ENCODE data around the gene RNU1-3. TPM values are rescaled to one million over a fixed set of nuclear protein-coding genes. Genes with fewer than 3 reads are reported as not detected.
"Not testable (repeated sequence)": the region's sequence is repeated elsewhere in the genome, so short reads cannot be mapped to it uniquely, and the experiment has no call there.

The RNU1-3 gene
- total and polyA plus RNA-seq, 2 of the 13 experiments (the other 11 are each of a cell fraction or from before 2014, with no cell fraction given) = under 0.01 to 11,018 TPM

- FAIRE-seq; H3K4me3 ChIP-seq (replicated peaks in 1 of 3; ENCODE audit: insufficient read depth in 1 of 3, low read depth in 2 of 3, low read length in 3 of 3); DNase-seq (ENCODE audit: low spot score); H3K4me1 ChIP-seq (ENCODE audit: insufficient read depth, low read length); H3K27ac ChIP-seq (ENCODE audit: extremely low read length, insufficient read depth, low read length); H3K36me3 ChIP-seq (replicated peaks in 1 of 2; ENCODE audit: control insufficient read depth in 1 of 2, insufficient read depth in 2 of 2, low read length in 2 of 2); CTCF ChIA-PET (ENCODE audit: low intra/inter-chr PET ratio, low total read pairs); H3K9ac ChIP-seq (ENCODE audit: insufficient read depth, low read depth, low read length); H2AFZ ChIP-seq (ENCODE audit: low read length); H3K79me2 ChIP-seq (ENCODE audit: insufficient read depth, low read length); H3K4me2 ChIP-seq (ENCODE audit: low read depth, low read length); POLR2A ChIA-PET; intact Hi-C loops (cut with micrococcal nuclease; ENCODE audit: unreplicated experiment); in situ Hi-C loops (cut with HindIII; ENCODE audit: extremely low pct_ligation_motif_present, low pct_unique_long_range_greater_than_20kb); H4K20me1 ChIP-seq (ENCODE audit: insufficient read depth, low read length); H3K27me3 ChIP-seq (ENCODE audit: control insufficient read depth in 1 of 2, insufficient read depth in 2 of 2, low read length in 2 of 2); ATAC-seq; H3K9me3 ChIP-seq (ENCODE audit: low read length): not testable (repeated sequence)
- TSS peak; percentile 57 for BruUV-seq (replicated peaks)
- TF ChIP-seq STAG1 (CRISPR knock-in tag; IDR thresholded peaks at IDR 0.05) = peak; percentile 47
- WGBS (ENCODE audit: low lambda C conversion rate) = 5% methylated on average over 4 of the region's 4 CpGs
These were observed 18.1 kb upstream of the RNU1-3 start for GRCh38 chr1:16684738-16685337.

- not testable (repeated sequence) for ATAC-seq
These were observed 17.4 kb upstream of the RNU1-3 start for GRCh38 chr1:16684152-16684551.

GRCh38 chr1:16682803-16683202 lies 16.1 kb upstream of the RNU1-3 start:
- H3K36me3 ChIP-seq (replicated peaks in 1 of 2; ENCODE audit: control insufficient read depth in 1 of 2, insufficient read depth in 2 of 2, low read length in 2 of 2); H3K4me3 ChIP-seq (replicated peaks in 1 of 3; ENCODE audit: insufficient read depth in 1 of 3, low read depth in 2 of 3, low read length in 3 of 3); intact Hi-C loops (cut with micrococcal nuclease; ENCODE audit: unreplicated experiment); H3K27me3 ChIP-seq (ENCODE audit: control insufficient read depth in 1 of 2, insufficient read depth in 2 of 2, low read length in 2 of 2); BruUV-seq (replicated peaks); ATAC-seq; POLR2A ChIA-PET; FAIRE-seq; CTCF ChIA-PET (ENCODE audit: low intra/inter-chr PET ratio, low total read pairs); DNase-seq (ENCODE audit: low spot score); H3K4me1 ChIP-seq (ENCODE audit: insufficient read depth, low read length); H3K9ac ChIP-seq (ENCODE audit: insufficient read depth, low read depth, low read length); H2AFZ ChIP-seq (ENCODE audit: low read length); H3K27ac ChIP-seq (ENCODE audit: extremely low read length, insufficient read depth, low read length); H3K79me2 ChIP-seq (ENCODE audit: insufficient read depth, low read length); H4K20me1 ChIP-seq (ENCODE audit: insufficient read depth, low read length); H3K9me3 ChIP-seq (ENCODE audit: low read length); in situ Hi-C loops (cut with HindIII; ENCODE audit: extremely low pct_ligation_motif_present, low pct_unique_long_range_greater_than_20kb); H3K4me2 ChIP-seq (ENCODE audit: low read depth, low read length): not testable (repeated sequence)

More at GRCh38 chr1:16684152-16684551, 17.4 kb upstream of the RNU1-3 start:
- H3K9ac ChIP-seq (ENCODE audit: insufficient read depth, low read depth, low read length); H2AFZ ChIP-seq (ENCODE audit: low read length); H3K4me1 ChIP-seq (ENCODE audit: insufficient read depth, low read length); H3K4me3 ChIP-seq (replicated peaks in 1 of 3; ENCODE audit: insufficient read depth in 1 of 3, low read depth in 2 of 3, low read length in 3 of 3); CTCF ChIA-PET (ENCODE audit: low intra/inter-chr PET ratio, low total read pairs); intact Hi-C loops (cut with micrococcal nuclease; ENCODE audit: unreplicated experiment); H3K27ac ChIP-seq (ENCODE audit: extremely low read length, insufficient read depth, low read length); H3K27me3 ChIP-seq (ENCODE audit: control insufficient read depth in 1 of 2, insufficient read depth in 2 of 2, low read length in 2 of 2); H3K9me3 ChIP-seq (ENCODE audit: low read length); DNase-seq (ENCODE audit: low spot score); POLR2A ChIA-PET; in situ Hi-C loops (cut with HindIII; ENCODE audit: extremely low pct_ligation_motif_present, low pct_unique_long_range_greater_than_20kb); FAIRE-seq; H3K79me2 ChIP-seq (ENCODE audit: insufficient read depth, low read length); H3K36me3 ChIP-seq (replicated peaks in 1 of 2; ENCODE audit: control insufficient read depth in 1 of 2, insufficient read depth in 2 of 2, low read length in 2 of 2); H4K20me1 ChIP-seq (ENCODE audit: insufficient read depth, low read length); BruUV-seq (replicated peaks); H3K4me2 ChIP-seq (ENCODE audit: low read depth, low read length): not testable (repeated sequence)
- 62% methylated on average over 2 of the region's 2 CpGs for WGBS (ENCODE audit: low lambda C conversion rate)

- H3K27me3 ChIP-seq (ENCODE audit: control insufficient read depth in 1 of 2, insufficient read depth in 2 of 2, low read length in 2 of 2); H2AFZ ChIP-seq (ENCODE audit: low read length); POLR2A ChIA-PET; DNase-seq (ENCODE audit: low spot score); ATAC-seq; intact Hi-C loops (cut with micrococcal nuclease; ENCODE audit: unreplicated experiment); H3K9me3 ChIP-seq (ENCODE audit: low read length); H3K79me2 ChIP-seq (ENCODE audit: insufficient read depth, low read length); H3K27ac ChIP-seq (ENCODE audit: extremely low read length, insufficient read depth, low read length); in situ Hi-C loops (cut with HindIII; ENCODE audit: extremely low pct_ligation_motif_present, low pct_unique_long_range_greater_than_20kb); FAIRE-seq; H4K20me1 ChIP-seq (ENCODE audit: insufficient read depth, low read length); H3K4me3 ChIP-seq (replicated peaks in 1 of 3; ENCODE audit: insufficient read depth in 1 of 3, low read depth in 2 of 3, low read length in 3 of 3); H3K36me3 ChIP-seq (replicated peaks in 1 of 2; ENCODE audit: control insufficient read depth in 1 of 2, insufficient read depth in 2 of 2, low read length in 2 of 2); CTCF ChIA-PET (ENCODE audit: low intra/inter-chr PET ratio, low total read pairs); H3K4me2 ChIP-seq (ENCODE audit: low read depth, low read length); BruUV-seq (replicated peaks); H3K9ac ChIP-seq (ENCODE audit: insufficient read depth, low read depth, low read length): not testable (repeated sequence)
- peaks cover 22% of the 10 kb centered on the region for H3K4me1 ChIP-seq (ENCODE audit: insufficient read depth, low read length)
- WGBS (ENCODE audit: low lambda C conversion rate) = 85% methylated on average over 20 of the region's 29 CpGs
These were observed 13.6 kb upstream of the RNU1-3 start for GRCh38 chr1:16680366-16680765.

Measured in HepG2 (cell line).